ENCODE results near the gene CDAN1. TPM values are rescaled to one million over a fixed set of nuclear protein-coding genes. Genes with fewer than 3 reads are reported as not detected.

Gene CDAN1
- total and polyA plus RNA-seq, 10 of the 15 experiments (the other 5 are each of a cell fraction or from before 2014, with no cell fraction given): 0.56 to 14.2 (median 6.7) TPM

- TF ChIP-seq IRF3 (IDR thresholded peaks at IDR 0.05) (no peak), PAX8 (IDR thresholded peaks at IDR 0.05) (no peak), IKZF2 (IDR thresholded peaks at IDR 0.05) (no peak), SIX5 (IDR thresholded peaks at IDR 0.05; ENCODE audit: low read depth, low read length, severe bottlenecking) (no peak), CREM (IDR thresholded peaks at IDR 0.05; ENCODE audit: low read depth) (no peak), HDAC6 (IDR thresholded peaks at IDR 0.05; ENCODE audit: unreplicated experiment) (no peak), POU2F2 (IDR thresholded peaks at IDR 0.05; ENCODE audit: borderline replicate concordance, low read depth, low read length) (no peak), ZBTB11 (CRISPR knock-in tag; IDR thresholded peaks at IDR 0.05) (no peak), EP300 (IDR thresholded peaks at IDR 0.05; ENCODE audit: borderline replicate concordance in 1 of 2, control insufficient read depth in 1 of 2, low read depth in 2 of 2, low read length in 2 of 2) (no peak), MTA3 (IDR thresholded peaks at IDR 0.05; ENCODE audit: borderline replicate concordance, low read length) (no peak)
Observed at GRCh38 chr15:42695527-42696071, 41.3 kb downstream of the CDAN1 start (continued).

Data from GM12878 (cell line).